GM21526 (cell line): ENCODE results near the gene NTN3.

Experiments used
- ATAC-seq: cut with Tn5 transposase; IDR thresholded peaks from one replicate; pipeline ENCODE4 v1.9.1; 2021; ENCODE audit warnings: moderate library complexity; ENCODE audit not compliant: unreplicated experiment, low FRiP score

NTN3 gene

GRCh38 chr16:2494616-2495015, 23.5 kb downstream of the NTN3 start:
- no peak for ATAC-seq

GRCh38 chr16:2495041-2495440, 23.9 kb downstream of the NTN3 start:
- ATAC-seq, result no peak

- no peak for ATAC-seq
Measured at GRCh38 chr16:2496223-2497115, 25.4 kb downstream of the NTN3 start.

GRCh38 chr16:2497116-2497630, 26.1 kb downstream of the NTN3 start:
- ATAC-seq, result no peak

- ATAC-seq, result no peak
Measured at GRCh38 chr16:2497695-2498484, 26.8 kb downstream of the NTN3 start.

- no peak for ATAC-seq
Measured at GRCh38 chr16:2498531-2499253, 27.6 kb downstream of the NTN3 start.

- ATAC-seq, result no peak
Measured at GRCh38 chr16:2499454-2499853, 28.4 kb downstream of the NTN3 start.

- no peak for ATAC-seq
Measured at GRCh38 chr16:2499890-2500429, 28.9 kb downstream of the NTN3 start.

- no peak for ATAC-seq
Measured at GRCh38 chr16:2500430-2500917, 29.4 kb downstream of the NTN3 start.

GRCh38 chr16:2500918-2501750, 30.0 kb downstream of the NTN3 start:
- ATAC-seq, result no peak

GRCh38 chr16:2501946-2502895, 31.1 kb downstream of the NTN3 start:
- no peak for ATAC-seq

GRCh38 chr16:2505695-2506094, 34.6 kb downstream of the NTN3 start:
- ATAC-seq, result no peak

- no peak for ATAC-seq
Measured at GRCh38 chr16:2507052-2507659, 36.1 kb downstream of the NTN3 start.

GRCh38 chr16:2507665-2508064, 36.6 kb downstream of the NTN3 start:
- ATAC-seq, result no peak

- no peak for ATAC-seq
Measured at GRCh38 chr16:2508722-2509400, 37.8 kb downstream of the NTN3 start.

GRCh38 chr16:2511128-2511800, 40.2 kb downstream of the NTN3 start:
- ATAC-seq, result no peak
